HepG2 (cell line): ENCODE data around the gene CRB1. TPM values are rescaled to one million over a fixed set of nuclear protein-coding genes. Genes with fewer than 3 reads are reported as not detected.

Experiments used
- ATAC-seq: fragments of 200-7000 bp; cut with Tn5 transposase; 3 replicates; pipeline ENCODE4 v1.9.1; 2020; ENCODE audit warnings: mild to moderate bottlenecking, moderate library complexity
- BruUV-seq: library from RNA; stranded (reverse); fragments of 400-500 nt; replicated peaks from 2 replicates; lab custom pipeline; 2021; lab: Mats Ljungman, UMichigan
- CTCF ChIA-PET: fragments of 300-600 bp; formaldehyde crosslinking; extraction: SDS; loops from one replicate; lab custom pipeline; 2021; ENCODE audit warnings: low total read pairs, inconsistent platforms, low intra/inter-chr PET ratio; lab: Yijun Ruan, JAX
- POLR2A ChIA-PET: fragments of 350-600 bp; sonication (Branson Sonifier 250); formaldehyde crosslinking; loops from one replicate; lab custom pipeline; 2020; ENCODE audit warnings: antibody characterized with exemption, inconsistent platforms; lab: Yijun Ruan, JAX
- DNase-seq: peaks from one replicate; pipeline ENCODE4 v3.0.0-alpha.2; 2015; ENCODE audit warnings: low spot score
- FAIRE-seq: peaks from 3 replicates; lab custom pipeline; 2011; peaks lifted over from hg19 to GRCh38; lab: Jason Lieb, UNC
- H2AFZ ChIP-seq: one replicate; pipeline ENCODE4 v1.6.1; 2011; ENCODE audit warnings: low read length, inconsistent platforms
- H3K27ac ChIP-seq: fragments of 300-600 bp; 3 replicates; pipeline ENCODE4 v1.8.0; 2011; ENCODE audit warnings: mixed run types, mild to moderate bottlenecking, mixed read lengths, low read length, inconsistent platforms; ENCODE audit not compliant: insufficient read depth; ENCODE audit errors: extremely low read length
- H3K27me3 ChIP-seq, 2 experiments: fragments of 200-600 bp in 1 of 2; 2 replicates in 1 of 2; 3 replicates in 1 of 2; pipeline versions ENCODE4 v1.6.0 to v1.8.0; 2011; ENCODE audit warnings: low read length in 2 of 2, mild to moderate bottlenecking in 2 of 2, moderate library complexity in 2 of 2, inconsistent platforms in 1 of 2; ENCODE audit not compliant: insufficient read depth in 2 of 2, control insufficient read depth in 1 of 2
- H3K36me3 ChIP-seq, 2 experiments: fragments of 200-600 bp in 1 of 2; replicated peaks in 1 of 2; 2 replicates in 1 of 2; 3 replicates in 1 of 2; pipeline versions ENCODE4 v1.5.1 to v1.8.0; 2011; ENCODE audit warnings: low read length in 2 of 2, inconsistent platforms in 1 of 2; ENCODE audit not compliant: insufficient read depth in 2 of 2, control insufficient read depth in 1 of 2
- H3K4me1 ChIP-seq: 2 replicates; pipeline ENCODE4 v1.5.1; 2012; ENCODE audit warnings: low read length, inconsistent platforms; ENCODE audit not compliant: insufficient read depth
- H3K4me2 ChIP-seq: 2 replicates; pipeline ENCODE4 v1.6.0; 2011; ENCODE audit warnings: low read depth, low read length, inconsistent platforms
- H3K4me3 ChIP-seq, 3 experiments: fragments of 200-600 bp in 1 of 3; sonication (generic), shearing (Covaris generic) in 1 of 3; replicated peaks in 1 of 3; 2 replicates each; pipeline ENCODE4 v1.5.1; 2011 to 2016; ENCODE audit warnings: low read length in 3 of 3, inconsistent platforms in 2 of 3, low read depth in 2 of 3, mild to moderate bottlenecking in 2 of 3, control low read depth in 1 of 3, mixed read lengths in 1 of 3; ENCODE audit not compliant: insufficient read depth in 1 of 3
- H3K79me2 ChIP-seq: one replicate; pipeline ENCODE4 v1.6.1; 2011; ENCODE audit warnings: low read length, inconsistent platforms; ENCODE audit not compliant: insufficient read depth
- H3K9ac ChIP-seq: 2 replicates; pipeline ENCODE4 v1.6.0; 2011; ENCODE audit warnings: mild to moderate bottlenecking, low read depth, low read length, inconsistent platforms; ENCODE audit not compliant: insufficient read depth
- H3K9me3 ChIP-seq: 2 replicates; pipeline ENCODE4 v1.5.1; 2012; ENCODE audit warnings: mild to moderate bottlenecking, low read length
- H4K20me1 ChIP-seq: 2 replicates; pipeline ENCODE4 v1.6.0; 2011; ENCODE audit warnings: inconsistent platforms, mild to moderate bottlenecking, low read length, moderate library complexity; ENCODE audit not compliant: insufficient read depth
- DNMT1 ChIP-seq: sonication (generic); formaldehyde crosslinking; IDR thresholded peaks from 2 replicates; pipeline ENCODE4 v1.5.1; 2020; ENCODE audit warnings: mild to moderate bottlenecking, missing genetic modification reagents
- FOXA1 ChIP-seq, 2 experiments: fragments of 450-650 bp in 1 of 2; sonication (generic) in 1 of 2; formaldehyde crosslinking in 1 of 2; IDR thresholded peaks; 2 replicates each; pipeline versions ENCODE4 v1.4.0 to v1.6.1; 2016 to 2020; ENCODE audit warnings: missing genetic modification reagents in 1 of 2
- SNAPC4 ChIP-seq: sonication (generic); formaldehyde crosslinking; IDR thresholded peaks from 2 replicates; pipeline ENCODE4 v1.4.0; 2020; ENCODE audit warnings: mild to moderate bottlenecking, missing genetic modification reagents
- TBX2 ChIP-seq: sonication (generic); formaldehyde crosslinking; IDR thresholded peaks from 2 replicates; pipeline ENCODE4 v1.5.0; 2020; ENCODE audit warnings: missing genetic modification reagents, mild to moderate bottlenecking, borderline replicate concordance
- TBX3 ChIP-seq: fragments of 450-650 bp; IDR thresholded peaks from 2 replicates; pipeline ENCODE4 v1.6.1; 2017; ENCODE audit warnings: antibody characterized with exemption, mild to moderate bottlenecking, inconsistent platforms, borderline replicate concordance
- TFDP2 ChIP-seq: sonication (generic); formaldehyde crosslinking; IDR thresholded peaks from 2 replicates; pipeline ENCODE4 v1.4.0; 2020; ENCODE audit warnings: missing genetic modification reagents
- ZNF121 ChIP-seq: sonication (generic); formaldehyde crosslinking; IDR thresholded peaks from 2 replicates; pipeline ENCODE4 v1.5.0; 2020; ENCODE audit warnings: mild to moderate bottlenecking, missing genetic modification reagents
- ZNF264 ChIP-seq: sonication (generic); formaldehyde crosslinking; IDR thresholded peaks from 2 replicates; pipeline ENCODE4 v1.4.0; 2020; ENCODE audit warnings: missing genetic modification reagents
- ZNF280D ChIP-seq: sonication (generic); formaldehyde crosslinking; IDR thresholded peaks from 2 replicates; pipeline ENCODE4 v1.5.1; 2020; ENCODE audit warnings: mild to moderate bottlenecking, missing genetic modification reagents
- ZNF33B ChIP-seq: sonication (generic); formaldehyde crosslinking; IDR thresholded peaks from 2 replicates; pipeline ENCODE4 v1.5.1; 2020; ENCODE audit warnings: mild to moderate bottlenecking, missing genetic modification reagents
- ZNF597 ChIP-seq: sonication (generic); formaldehyde crosslinking; IDR thresholded peaks from 2 replicates; pipeline ENCODE4 v1.5.0; 2020; ENCODE audit warnings: missing genetic modification reagents
- ZNF773 ChIP-seq: sonication (generic); formaldehyde crosslinking; IDR thresholded peaks from 2 replicates; pipeline ENCODE4 v1.4.0; 2020; ENCODE audit warnings: missing genetic modification reagents, borderline replicate concordance
- ZSCAN12 ChIP-seq: sonication (generic); formaldehyde crosslinking; IDR thresholded peaks from 2 replicates; pipeline ENCODE4 v1.9.0; 2021; ENCODE audit warnings: mild to moderate bottlenecking, missing genetic modification reagents
- ZSCAN29 ChIP-seq: sonication (generic); formaldehyde crosslinking; conservative IDR thresholded peaks from 2 replicates; pipeline ENCODE4 v1.4.0; 2020; ENCODE audit warnings: mild to moderate bottlenecking, missing genetic modification reagents
- WGBS: methylation state at CpG from one replicate; pipeline ENCODE4 v1.1.6; 2017; ENCODE audit warnings: low lambda C conversion rate; 5-methylcytosine and 5-hydroxymethylcytosine counted together
- in situ Hi-C: cut with HindIII; loops from 2 replicates; pipeline ENCODE4 v1.10.0; 2017; ENCODE audit warnings: low pct_unique_long_range_greater_than_20kb; ENCODE audit not compliant: extremely low pct_ligation_motif_present
- intact Hi-C: fragments of 100-400 bp; cut with micrococcal nuclease; formaldehyde crosslinking; loops from one replicate; pipeline ENCODE4 v1.10.0; 2022; ENCODE audit not compliant: unreplicated experiment
- polyA plus RNA-seq, 8 experiments: library from polyadenylated mRNA; depleted of rRNA in 3 of 8; stranded (reverse) in 7 of 8; unstranded in 1 of 8; fragments of >200 nt; fragmentation: Illumina TruSeq in 4 of 8; extraction: Trizol in 4 of 8; gene quantifications; 2 replicates each; pipeline versions ENCODE4 v1.2.1 to v1.2.3, GENCODE V29; 2011 to 2016; ENCODE audit warnings: low read depth in 4 of 8, missing spikeins in 1 of 8, mixed read lengths in 1 of 8; ENCODE audit not compliant: insufficient read depth in 1 of 8
- total RNA-seq, 5 experiments: library from RNA; depleted of rRNA; stranded (reverse); fragments of >200 nt; fragmentation: Illumina TruSeq; extraction: Trizol; gene quantifications; 2 replicates each; pipeline ENCODE4 v1.2.3, GENCODE V29; 2016; ENCODE audit warnings: low read depth in 1 of 5

CRB1 gene
- total and polyA plus RNA-seq, 2 of the 13 experiments (the other 11 are each of a cell fraction or from before 2014, with no cell fraction given): 0.01 TPM; not detected in 1

- ATAC-seq (no peak), DNase-seq (peak; percentile 30), FAIRE-seq (no peak)
- H2AFZ ChIP-seq: no peak overlapping the region
- POLR2A ChIA-PET: no interaction called here
- CTCF ChIA-PET: no interaction called here
- no peaks in the 10 kb centered on the region for H3K9me3 ChIP-seq
- no peak overlapping the region for H3K4me3 ChIP-seq
- in situ Hi-C loops (no loop called here), intact Hi-C loops (no loop called here)
- no peaks in the 10 kb centered on the region for H3K4me1 ChIP-seq
- 2% methylated on average over 8 of the region's 8 CpGs for WGBS
- no peak overlapping the region for H3K9ac ChIP-seq
- no peak overlapping the region for H3K27ac ChIP-seq
- H3K36me3 ChIP-seq: no peaks in the 10 kb centered on the region
- H4K20me1 ChIP-seq: no peaks in the 10 kb centered on the region
- H3K4me2 ChIP-seq: no peak overlapping the region
- BruUV-seq: no TSS peak
- H3K79me2 ChIP-seq: no peaks in the 10 kb centered on the region
- no peaks in the 10 kb centered on the region for H3K27me3 ChIP-seq
- TF ChIP-seq ZNF597: no peak
- TF ChIP-seq DNMT1: no peak
- TF ChIP-seq ZSCAN12 (CRISPR knock-in tag): no peak
- TF ChIP-seq SNAPC4: no peak
- no peak for TF ChIP-seq ZNF33B
- 0 out of 2 replicates have a peak, but pooled peaks have one; percentile 27 for TF ChIP-seq TBX2 (CRISPR knock-in tag)
- no peak for TF ChIP-seq ZNF773 (CRISPR knock-in tag)
- no peak for TF ChIP-seq ZNF121 (CRISPR knock-in tag)
- no peak for TF ChIP-seq FOXA1 (IDR thresholded peaks at IDR 0.05)
- 0 out of 2 replicates have a peak, but pooled peaks have one; percentile 24 for TF ChIP-seq FOXA1 (CRISPR knock-in tag; IDR thresholded peaks at IDR 0.05)
- no peak for TF ChIP-seq ZNF280D
- no peak for TF ChIP-seq ZSCAN29
- peak; percentile 71; the same call in 1 of the 2 replicates for TF ChIP-seq TBX3
- TF ChIP-seq TFDP2 (CRISPR knock-in tag): no peak
- TF ChIP-seq ZNF264 (CRISPR knock-in tag): no peak
These were observed 174.0 kb downstream of the CRB1 start for GRCh38 chr1:197441999-197442414.
